ENCODE results near the gene PRXL2A.

The PRXL2A gene

GRCh38 chr10:80458638-80459037, 50.3 kb downstream of the PRXL2A start:
- TF ChIP-seq CTCF (IDR thresholded peaks at IDR 0.05; ENCODE audit: extremely low read depth, insufficient read depth, missing control alignments) = no peak
- in situ Hi-C loops (cut with MboI; ENCODE audit: low pct_unique_long_range_greater_than_20kb, low sequenced_read_pairs, unreplicated experiment) = no loop called here
- DNase-seq (ENCODE audit: low spot score) = no peak

- in situ Hi-C loops (cut with MboI; ENCODE audit: low pct_unique_long_range_greater_than_20kb, low sequenced_read_pairs, unreplicated experiment) = no loop called here
- peak; percentile 72 for DNase-seq (ENCODE audit: low spot score)
- TF ChIP-seq CTCF (IDR thresholded peaks at IDR 0.05; ENCODE audit: extremely low read depth, insufficient read depth, missing control alignments) = no peak
Observed at GRCh38 chr10:80459047-80459865, 50.9 kb downstream of the PRXL2A start.

- no peak for TF ChIP-seq CTCF (IDR thresholded peaks at IDR 0.05; ENCODE audit: extremely low read depth, insufficient read depth, missing control alignments)
- in situ Hi-C loops (cut with MboI; ENCODE audit: low pct_unique_long_range_greater_than_20kb, low sequenced_read_pairs, unreplicated experiment) = no loop called here
- no peak for DNase-seq (ENCODE audit: low spot score)
Observed at GRCh38 chr10:80460399-80461207, 52.3 kb downstream of the PRXL2A start.

GRCh38 chr10:80461208-80462183, 53.1 kb downstream of the PRXL2A start:
- no peak for DNase-seq (ENCODE audit: low spot score)
- in situ Hi-C loops (cut with MboI; ENCODE audit: low pct_unique_long_range_greater_than_20kb, low sequenced_read_pairs, unreplicated experiment) = no loop called here
- TF ChIP-seq CTCF (IDR thresholded peaks at IDR 0.05; ENCODE audit: extremely low read depth, insufficient read depth, missing control alignments) = no peak

- DNase-seq (ENCODE audit: low spot score) = no peak
- in situ Hi-C loops (cut with MboI; ENCODE audit: low pct_unique_long_range_greater_than_20kb, low sequenced_read_pairs, unreplicated experiment) = no loop called here
- no peak for TF ChIP-seq CTCF (IDR thresholded peaks at IDR 0.05; ENCODE audit: extremely low read depth, insufficient read depth, missing control alignments)
Observed at GRCh38 chr10:80462299-80462980, 54.1 kb downstream of the PRXL2A start.

All from GM13977 (cell line).